Epidermal melanocyte (primary cell): ENCODE data around the gene SLC16A2.

Source experiments
- DNase-seq: peaks from one replicate; pipeline ENCODE4 v3.0.0; 2011; ENCODE audit warnings: low spot score; ENCODE audit not compliant: insufficient read length

Gene SLC16A2

DNA sequence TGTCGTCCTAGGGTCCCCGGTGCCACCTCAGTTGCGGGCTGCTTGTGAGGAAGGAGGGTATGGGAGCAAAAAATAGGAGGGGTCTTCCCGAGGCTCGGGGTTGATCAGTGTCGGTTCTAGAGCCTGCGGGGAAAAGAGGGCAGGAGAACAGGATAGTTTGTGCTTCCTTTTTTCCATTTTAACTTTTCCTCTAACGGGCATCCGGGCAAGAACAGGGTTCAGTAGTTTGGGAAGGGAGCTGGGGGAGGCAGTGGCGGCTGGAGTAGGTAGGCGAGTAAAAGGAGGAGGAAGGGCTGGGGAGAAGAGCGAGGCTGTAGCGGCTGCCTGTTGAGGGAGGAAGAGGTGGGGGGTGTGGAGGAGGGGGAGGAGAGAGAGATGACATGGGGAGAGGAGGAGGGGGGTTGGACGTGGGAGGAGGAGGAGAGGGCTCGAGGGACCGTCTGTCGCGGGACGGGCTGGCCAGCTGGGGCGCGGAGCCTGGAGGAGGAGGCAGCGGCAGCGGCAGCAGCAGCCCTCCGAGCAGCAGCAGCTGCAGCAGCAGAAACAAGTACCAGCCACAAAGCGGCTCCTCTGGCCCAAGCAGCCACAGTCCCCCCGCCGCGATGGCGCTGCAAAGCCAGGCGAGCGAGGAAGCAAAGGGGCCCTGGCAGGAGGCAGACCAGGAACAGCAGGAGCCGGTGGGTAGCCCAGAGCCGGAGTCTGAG, at the start of gene SLC16A2:
TSS of gene SLC16A2 (plus strand) at position 458 of the 704 bp plus-strand sequence. CDS start at position 603, 145 bp downstream.
- peak; percentile 74 for DNase-seq

DNA sequence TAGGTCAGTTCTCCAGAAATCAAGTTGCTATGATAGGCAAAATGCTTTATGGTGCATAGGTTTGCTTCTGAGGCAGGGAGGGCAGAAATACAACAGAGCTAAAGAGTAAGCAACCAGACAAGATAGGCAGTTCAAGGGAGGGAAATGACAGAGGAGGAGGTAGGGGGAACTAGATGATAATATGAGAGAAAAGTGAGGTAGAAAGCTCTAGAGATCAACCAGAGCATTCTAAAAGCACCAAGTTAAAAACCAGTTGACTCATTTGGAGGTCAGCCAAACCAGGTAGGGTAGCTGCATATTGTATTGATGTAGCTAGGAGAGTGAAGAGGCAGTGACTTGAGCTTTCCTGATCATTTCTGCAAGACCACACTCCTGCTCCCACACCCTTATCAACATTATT, 49.0 kb upstream of the SLC16A2 start:
- no peak for DNase-seq

DNA sequence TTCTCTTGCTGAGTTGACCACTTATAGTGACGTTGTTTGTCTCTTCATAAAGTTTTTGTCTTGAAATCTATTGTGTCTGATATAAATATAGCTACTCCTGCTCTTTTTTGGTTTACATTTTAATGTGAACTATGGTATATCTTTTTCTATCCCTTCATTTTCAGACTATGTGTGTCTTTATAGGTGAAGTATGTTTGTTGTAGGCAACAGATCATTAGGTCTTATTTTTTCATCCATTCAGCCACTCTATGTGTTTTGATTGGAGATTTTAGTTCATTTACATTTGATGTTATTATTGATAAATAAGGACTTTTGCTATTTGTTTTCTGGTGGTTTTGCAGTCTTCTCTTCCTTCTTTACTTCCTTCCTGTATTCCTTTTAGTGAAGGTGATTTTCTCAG, 44.0 kb upstream of the SLC16A2 start:
- DNase-seq, result no peak

DNA sequence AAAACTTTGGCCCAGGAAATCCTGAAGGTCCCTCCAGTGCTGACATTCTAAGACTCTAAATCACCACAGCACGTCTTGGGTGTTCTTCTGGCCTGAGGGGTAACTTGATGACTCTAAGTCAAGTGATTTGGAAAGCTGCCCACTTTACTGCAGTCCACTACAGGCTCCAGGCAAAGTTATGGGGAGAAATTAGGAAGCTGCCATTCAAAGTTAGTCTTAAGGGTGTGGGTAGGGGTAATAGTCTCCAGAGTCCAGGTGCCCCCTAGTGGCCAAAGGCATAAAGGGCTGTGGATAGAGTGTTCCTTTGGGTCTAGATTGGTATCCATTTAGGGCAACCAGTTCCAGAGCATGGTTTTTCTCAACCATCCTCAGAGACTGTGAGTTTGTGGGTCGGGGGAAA, 38.7 kb upstream of the SLC16A2 start:
- DNase-seq, result peak; percentile 73

DNA sequence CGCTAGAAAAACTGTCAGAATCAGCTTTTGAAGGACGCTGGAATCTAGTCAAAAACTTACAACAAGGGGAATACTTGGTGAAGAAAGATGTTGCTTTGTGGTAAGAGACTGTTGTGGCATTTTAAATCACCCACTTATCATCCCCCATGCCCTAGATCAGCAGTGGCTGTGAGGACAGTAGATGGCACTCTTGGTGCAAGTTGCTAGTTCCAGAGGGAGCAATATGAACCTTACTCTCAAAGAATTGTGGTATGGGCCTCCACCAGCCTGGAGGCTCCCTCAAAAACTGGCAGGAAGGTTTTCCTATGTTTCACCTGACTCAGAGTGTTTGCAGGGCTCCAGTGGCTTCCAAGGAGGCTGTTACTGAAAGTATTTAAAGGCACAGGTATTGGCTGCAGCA, 37.7 kb upstream of the SLC16A2 start:
- peak; percentile 22 for DNase-seq

DNA sequence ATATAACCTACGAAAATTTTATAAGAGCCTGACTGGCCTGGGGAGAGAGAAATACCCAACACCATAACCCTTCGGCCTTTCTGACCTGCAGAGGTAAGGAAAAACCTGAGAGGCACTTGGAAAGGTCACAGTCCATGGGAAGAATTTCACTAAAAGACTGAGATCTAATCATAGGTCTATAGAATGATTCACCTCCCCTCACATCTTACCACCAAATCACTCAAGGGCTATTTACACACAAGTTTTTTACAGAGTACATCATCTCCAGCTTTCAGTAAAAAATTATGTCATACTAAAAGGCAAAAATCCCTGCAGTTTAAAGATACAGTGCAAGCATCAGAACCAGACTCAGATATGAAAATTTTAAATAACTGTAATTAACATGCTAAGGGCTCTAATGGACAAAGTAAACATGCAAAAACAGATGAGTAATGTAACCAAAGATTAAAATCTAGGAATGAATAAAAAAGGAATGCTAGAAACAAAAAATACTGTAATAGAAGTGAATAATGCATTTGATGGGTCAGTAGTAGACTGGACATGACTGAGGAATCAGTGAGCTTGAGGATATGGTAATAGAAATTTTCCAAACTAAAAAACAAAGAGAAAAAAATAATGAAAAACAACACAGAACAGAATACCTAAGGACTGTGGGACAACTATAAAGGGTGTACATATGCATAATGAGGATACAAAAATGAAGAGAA, 32.1 kb upstream of the SLC16A2 start:
- no peak for DNase-seq

DNA sequence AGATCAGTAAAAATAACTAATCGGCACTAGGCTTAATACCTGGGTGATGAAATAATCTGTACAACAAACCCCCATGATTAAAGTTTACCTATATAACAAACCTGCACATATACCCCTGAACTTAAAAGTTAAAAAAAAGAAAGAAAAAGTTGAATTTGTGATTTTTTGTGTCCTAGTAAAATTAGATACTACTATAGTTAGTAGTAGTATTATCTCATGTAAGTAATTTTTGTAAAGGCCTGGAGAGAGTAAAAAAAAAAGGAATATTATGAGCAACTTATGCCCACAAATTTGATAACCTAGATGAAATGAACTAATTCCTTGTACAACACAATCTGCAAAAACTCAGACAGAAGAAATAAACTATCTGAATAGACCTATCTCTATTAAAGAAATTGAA, 25.7 kb upstream of the SLC16A2 start:
- DNase-seq, result no peak

DNA sequence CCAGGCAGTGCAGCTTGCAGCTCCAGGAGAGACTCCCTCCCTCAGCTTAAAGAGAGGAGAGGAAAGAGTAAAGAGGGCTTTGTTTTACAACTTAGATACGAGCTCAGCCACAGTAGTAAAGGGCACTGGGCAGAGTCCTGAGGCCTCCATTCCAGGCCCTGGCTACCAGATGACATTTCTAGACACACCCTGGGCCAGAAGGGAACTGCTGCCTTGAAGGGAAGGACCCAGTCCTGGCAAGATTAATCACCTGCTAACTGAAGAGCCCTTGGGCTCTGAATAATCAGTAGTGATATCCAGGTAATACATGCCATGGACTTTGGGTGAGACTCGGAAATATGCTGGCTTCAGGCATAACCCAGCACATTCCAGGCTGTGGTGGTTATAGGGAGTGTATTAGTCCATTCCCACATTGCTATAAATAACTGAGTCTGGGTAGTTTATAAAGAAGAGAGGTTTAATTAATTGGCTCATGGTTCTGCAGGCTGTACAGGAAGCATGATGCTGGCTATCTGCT, 15.3 kb upstream of the SLC16A2 start:
- no peak for DNase-seq

DNA sequence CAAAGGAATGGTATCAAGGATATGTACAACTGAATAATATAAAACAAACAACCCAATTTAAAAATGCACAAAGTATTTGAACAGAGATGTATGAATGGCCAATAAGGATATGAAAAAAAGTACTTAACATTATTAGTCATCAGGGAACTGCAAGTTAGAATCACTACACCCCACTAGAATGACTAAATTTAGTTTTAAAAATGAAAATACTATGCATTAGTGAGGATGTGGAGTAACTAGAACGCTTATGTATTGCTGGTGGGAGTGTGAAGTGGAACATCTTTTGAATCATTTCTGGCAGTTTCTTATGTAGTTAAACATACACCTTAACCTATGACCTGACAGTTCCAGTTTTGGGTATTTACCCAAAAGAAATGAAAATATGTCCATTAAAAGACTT, 13.0 kb upstream of the SLC16A2 start:
- DNase-seq, result no peak

DNA sequence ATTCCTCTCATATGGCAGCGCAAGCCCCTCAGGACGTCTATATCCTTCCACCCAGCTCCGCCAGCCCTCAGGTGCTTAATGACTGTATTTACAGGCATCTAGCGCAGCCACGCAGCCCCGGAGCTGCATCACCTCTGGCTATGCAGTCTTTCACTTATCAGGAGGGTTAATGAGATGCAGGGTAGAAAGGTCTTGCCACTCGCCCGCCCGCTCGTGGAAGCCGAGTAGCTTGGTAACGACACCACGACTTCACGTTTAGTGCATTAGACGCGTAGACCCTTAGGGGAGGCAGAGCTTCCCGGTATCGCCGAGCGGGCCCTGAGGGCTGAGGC, 1.5 kb upstream of the SLC16A2 start:
- DNase-seq, result no peak

DNA sequence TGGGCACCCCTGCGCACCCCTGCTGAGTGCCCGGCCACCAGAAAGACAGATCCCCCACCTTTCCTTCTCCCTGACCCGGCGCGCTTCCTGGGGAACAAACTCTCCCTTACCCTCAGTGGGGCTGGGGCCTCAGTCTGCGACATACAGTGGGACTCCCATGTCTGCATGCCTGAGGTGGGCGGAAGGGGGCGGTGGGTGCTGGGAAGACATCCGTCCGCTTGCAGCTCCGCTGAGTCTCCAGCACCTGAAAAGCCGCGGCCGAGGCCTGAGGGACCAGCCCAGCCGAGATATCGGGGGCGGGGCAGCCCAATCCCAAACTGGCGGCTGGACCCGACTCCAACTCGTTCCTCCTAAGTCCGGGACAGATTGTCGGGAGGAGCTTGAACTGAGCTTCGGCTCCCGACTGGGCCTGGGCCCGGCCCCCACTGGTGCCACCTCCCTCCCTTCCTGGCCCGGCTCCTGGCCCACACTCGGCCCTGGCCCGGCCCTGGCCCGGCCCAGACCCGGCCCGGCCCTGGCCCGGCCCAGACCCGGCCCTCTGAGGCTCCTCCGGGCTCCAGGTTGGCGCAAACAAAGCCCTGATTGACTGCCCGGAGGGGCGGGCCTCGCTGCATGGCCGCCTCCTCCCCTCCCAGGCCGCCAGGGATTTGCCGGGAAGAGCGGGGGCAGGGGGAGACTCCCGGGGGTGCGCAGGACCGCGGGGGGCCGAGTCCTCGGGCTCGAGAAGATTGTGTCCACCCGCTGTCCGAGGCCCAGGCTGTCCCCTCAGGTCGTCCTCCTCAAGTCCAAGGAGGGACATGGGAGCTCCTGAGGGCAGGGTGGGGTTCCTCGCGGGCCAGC, 877 bp upstream of the SLC16A2 start:
- DNase-seq, result peak; percentile 30

DNA sequence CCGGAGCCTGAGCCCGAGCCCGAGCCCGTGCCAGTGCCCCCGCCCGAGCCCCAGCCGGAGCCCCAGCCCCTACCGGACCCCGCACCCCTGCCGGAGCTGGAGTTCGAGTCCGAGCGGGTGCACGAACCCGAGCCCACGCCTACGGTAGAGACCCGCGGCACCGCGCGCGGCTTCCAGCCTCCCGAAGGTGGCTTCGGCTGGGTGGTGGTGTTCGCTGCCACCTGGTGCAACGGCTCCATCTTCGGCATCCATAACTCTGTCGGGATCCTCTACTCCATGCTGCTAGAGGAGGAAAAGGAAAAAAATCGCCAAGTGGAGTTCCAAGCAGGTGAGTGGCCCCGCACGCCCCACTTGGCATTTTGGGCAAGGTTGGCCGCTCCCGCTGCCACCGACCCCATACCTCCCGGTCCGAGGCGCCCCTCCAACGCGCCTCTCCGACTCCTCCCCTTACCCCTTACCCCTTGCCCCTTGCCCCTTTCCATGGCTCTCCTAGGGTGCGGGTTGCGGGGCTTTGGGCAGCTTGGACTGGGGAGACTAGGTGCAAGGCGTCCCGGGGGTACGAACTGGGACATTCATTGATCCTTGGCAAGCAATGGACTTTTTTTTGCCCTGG, 553 bp downstream of the SLC16A2 start:
- DNase-seq, result no peak

DNA sequence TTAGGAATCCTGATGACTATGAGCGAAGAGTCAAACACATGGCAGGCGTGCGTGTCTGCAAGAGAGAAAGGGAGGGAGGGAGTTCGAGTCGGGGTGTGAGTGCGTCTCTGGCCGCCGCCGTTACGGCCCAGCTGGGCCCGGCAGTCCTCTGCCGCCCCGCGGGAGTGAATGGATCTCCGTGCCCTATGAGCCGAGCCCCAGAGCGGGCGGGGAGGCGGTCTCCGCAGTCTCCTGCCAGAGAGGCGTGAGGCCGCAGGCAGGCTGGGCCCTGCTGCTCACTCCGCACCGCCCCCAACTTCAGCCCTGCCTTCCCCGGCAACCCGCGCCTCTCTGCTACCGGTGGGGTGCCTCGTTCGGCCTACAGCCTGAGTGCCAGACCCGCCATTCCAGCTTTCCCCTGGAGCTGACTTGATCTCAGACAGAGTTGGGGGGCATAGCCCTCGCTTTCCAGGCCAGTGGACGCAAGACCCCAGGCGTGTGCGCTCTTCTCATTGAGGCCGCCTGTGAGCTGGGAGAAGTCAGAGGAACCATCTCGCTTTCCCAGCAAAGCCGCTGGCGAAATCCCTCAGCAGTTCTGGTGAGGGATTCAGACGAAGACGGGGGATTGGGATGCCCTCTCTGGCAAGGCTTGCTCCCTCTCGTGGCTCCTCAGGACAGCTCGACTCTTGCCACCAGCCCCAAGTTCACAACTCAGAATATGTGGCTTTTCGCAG, 1.4 kb downstream of the SLC16A2 start:
- DNase-seq, result peak; percentile 15

DNA sequence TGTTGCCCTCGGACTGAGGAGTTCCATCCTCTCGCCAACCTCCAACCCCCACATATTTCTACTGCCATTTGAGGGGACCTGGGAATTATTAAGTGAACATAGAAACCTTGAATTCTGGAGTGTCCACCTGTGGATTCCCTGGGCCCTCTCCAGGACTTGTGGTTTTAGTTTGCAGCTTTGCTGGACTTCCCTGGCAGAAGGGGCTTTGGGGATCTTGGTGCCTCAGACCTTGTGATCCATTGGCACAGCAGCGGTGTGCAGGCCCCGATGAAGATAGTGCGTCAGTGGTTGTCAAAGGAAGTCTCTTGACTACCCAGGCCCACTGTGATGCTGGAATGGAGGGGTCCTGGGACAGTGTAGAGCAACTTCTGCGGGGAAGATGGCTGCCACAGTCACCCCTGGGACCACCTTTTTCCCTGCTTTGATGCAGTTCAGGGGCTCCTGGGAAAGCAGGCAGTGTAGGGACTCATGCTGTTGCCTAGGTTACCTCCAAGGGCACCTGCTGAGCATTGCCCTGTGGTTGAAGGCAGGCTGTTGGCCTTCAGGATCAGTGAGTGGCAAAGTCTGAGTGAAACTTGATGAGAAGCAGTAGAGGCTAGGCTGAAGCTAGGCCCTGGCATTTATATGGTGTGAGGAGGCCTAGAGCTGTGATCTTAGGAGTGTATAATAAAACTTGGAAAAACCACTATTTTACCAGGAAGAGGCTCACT, 2.2 kb downstream of the SLC16A2 start:
- DNase-seq, result no peak

DNA sequence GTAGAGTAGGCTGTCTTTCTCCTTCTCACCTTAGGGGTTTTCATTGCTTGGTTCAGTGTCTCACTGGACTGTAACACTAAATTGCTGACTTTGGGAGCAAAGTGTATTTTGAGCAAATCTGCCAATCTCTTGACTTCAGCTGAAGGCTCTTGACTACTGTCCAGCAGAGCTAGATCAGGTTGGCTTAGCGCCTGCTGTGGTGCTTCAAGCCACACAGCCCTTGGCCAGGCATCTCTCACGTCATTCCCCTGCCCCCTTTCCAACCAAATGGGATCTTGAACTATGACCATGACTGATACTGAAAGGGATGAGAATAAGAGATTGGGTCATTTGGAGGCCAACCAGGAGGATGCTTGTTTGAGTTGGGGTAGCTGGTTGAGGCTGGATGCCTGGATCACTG, 4.8 kb downstream of the SLC16A2 start:
- DNase-seq, result no peak

DNA sequence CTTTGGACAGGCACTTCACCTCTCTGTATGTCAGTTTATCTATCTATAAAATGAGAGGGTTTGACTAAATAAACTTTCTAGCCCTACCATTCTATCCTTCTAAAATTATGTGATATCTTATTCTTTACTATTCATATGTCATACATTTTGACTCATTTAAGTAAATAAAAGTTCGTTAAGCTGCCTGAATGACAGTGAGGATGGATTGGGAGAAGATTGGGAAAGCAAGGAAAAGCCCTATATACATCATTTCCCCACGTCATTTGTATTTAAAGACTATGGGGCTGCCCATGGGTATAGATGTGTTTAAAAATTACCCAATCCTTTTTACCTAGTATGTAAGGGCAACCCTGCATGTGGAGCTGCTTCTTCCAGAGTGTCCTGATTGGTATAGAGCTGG, 5.3 kb downstream of the SLC16A2 start:
- DNase-seq, result no peak

DNA sequence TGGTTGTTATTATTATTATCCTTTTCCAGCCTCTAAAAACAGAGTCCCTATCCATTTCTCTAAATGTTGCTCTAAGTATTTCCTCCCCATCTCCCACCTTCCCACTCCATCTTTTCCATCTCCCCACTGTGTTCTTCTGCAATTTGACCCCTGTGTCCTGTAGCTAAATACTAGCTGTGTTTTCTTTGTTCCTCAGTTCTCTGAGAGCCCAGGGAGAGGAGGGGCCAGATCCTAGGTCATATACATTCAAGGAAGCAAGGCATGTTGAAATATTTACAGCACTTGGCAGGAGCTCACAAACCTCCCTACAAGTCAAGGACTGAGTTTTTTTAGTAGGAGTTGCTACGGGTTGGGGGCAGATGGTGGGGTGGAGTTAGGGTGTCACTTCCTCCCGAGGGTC, 10.5 kb downstream of the SLC16A2 start:
- DNase-seq, result no peak

DNA sequence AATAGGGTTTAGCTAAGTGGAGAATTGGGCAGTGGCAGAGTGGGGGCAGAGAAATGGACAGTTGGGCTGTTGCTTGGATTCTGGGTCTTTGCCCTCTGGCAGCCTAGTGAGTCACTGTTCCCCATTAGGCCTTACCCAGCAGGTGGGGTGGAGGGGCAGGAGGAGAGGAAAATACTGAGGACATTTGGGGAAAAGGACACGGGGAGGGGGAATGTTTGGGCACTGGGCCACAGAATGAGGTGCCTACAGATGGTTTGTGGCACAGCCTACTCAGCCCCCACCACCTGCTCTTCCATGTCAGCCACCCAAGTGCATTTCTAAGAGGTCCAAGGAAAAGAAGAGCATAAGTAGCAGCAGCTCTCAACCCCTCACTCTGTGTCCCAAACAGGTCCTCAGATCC, 13.0 kb downstream of the SLC16A2 start:
- no peak for DNase-seq

DNA sequence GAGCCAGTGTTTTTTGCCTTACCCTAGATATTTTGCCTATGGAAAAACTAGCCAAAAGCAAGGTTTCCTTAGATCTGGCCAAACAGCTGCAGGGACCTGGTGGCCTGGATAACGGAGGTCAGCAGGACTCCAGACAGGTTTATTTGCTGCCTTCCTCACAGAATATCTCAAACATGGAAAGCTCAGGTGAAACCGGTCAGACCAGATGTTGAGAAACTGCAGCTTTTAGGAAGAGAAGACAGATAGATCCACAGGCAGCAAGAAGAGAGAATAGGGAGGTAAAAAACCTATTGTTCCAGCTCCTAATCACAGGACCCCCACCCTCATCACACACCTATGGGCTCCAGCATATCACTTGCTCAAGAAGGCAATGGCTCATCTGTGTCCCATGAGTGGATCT, 16.2 kb downstream of the SLC16A2 start:
- no peak for DNase-seq

DNA sequence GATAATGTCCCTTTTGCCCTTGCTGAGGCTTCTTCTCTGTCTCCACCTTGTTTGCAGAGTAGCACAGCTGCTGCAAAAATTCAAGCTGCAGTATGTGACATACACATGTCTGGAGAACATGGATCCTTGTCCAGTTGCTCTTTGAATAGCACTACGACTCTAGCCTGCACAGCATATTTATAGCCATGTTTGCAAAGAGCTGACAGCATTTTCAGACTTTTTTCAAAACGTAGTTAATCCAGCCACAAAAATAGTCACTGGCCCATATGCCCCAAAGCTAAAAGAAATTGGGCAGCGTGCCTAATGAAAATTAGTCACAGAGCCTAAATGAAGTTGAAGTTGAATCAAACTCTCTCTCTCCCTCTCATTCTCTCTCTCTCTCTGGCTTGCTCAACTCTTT, 17.5 kb downstream of the SLC16A2 start:
- DNase-seq, result no peak
